ENCODE measurements around the gene C20orf96.

DNA sequence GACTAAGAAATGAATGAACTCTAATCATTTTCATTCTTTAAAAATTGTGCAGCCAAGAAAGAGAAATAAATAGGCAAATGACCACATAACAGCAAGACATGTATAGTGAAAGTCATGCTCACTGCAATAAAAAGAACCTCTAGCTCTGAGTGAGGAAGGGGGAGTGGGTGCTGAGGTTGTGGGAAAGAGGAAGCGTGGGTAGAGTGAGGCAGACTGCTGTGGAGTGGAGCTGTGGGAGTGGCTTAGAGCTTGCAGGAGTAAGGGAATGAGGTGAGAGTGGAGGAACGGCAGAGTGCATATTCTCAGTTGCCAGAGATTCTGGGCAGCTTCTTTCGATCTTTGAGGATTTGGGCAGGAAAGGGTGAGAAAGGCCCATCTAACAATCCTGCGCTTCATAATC, 53.1 kb downstream of the C20orf96 start:
- TF ChIP-seq CTCF (IDR thresholded peaks at IDR 0.05; ENCODE audit: borderline replicate concordance, extremely low read depth, low read length, poor library complexity, severe bottlenecking) (no peak), EZH2 (IDR thresholded peaks at IDR 0.05; ENCODE audit: borderline replicate concordance, low read depth, low read length, severe bottlenecking) (no peak)

All from DND-41 (cell line).